ENCODE data around the gene COMMD9.

DNA sequence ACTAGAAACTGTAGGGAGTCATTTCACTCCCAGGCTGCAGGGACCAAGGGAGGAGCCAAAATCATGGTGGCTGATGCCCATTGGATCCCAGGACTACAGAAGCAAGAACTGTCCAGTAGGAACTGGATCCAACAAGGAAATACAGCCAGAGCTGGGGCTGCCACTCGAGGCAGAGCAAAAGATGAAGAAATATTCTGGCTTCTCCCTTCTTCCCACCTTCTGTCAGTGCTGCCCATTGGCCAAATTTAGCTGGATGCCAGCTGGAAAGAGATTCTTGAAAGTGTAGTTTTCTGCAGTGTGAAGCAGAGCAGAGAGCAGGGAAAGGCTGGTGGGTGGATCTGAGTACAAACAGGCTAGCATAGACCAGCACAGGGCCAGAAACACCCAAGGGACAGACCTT, 45.6 kb downstream of the COMMD9 start:
- TF ChIP-seq, protein P1, sequence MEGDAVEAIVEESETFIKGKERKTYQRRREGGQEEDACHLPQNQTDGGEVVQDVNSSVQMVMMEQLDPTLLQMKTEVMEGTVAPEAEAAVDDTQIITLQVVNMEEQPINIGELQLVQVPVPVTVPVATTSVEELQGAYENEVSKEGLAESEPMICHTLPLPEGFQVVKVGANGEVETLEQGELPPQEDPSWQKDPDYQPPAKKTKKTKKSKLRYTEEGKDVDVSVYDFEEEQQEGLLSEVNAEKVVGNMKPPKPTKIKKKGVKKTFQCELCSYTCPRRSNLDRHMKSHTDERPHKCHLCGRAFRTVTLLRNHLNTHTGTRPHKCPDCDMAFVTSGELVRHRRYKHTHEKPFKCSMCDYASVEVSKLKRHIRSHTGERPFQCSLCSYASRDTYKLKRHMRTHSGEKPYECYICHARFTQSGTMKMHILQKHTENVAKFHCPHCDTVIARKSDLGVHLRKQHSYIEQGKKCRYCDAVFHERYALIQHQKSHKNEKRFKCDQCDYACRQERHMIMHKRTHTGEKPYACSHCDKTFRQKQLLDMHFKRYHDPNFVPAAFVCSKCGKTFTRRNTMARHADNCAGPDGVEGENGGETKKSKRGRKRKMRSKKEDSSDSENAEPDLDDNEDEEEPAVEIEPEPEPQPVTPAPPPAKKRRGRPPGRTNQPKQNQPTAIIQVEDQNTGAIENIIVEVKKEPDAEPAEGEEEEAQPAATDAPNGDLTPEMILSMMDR (IDR thresholded peaks at IDR 0.05; ENCODE audit: low read depth, low read length) = no peak
- no peak for TF ChIP-seq EZH2phosphoT487 (IDR thresholded peaks at IDR 0.05; ENCODE audit: low read depth)

Data from OCI-LY3 (cell line).